ENCODE results near the gene VSNL1.

The VSNL1 gene

GRCh38 chr2:17662723-17663122, 122.2 kb downstream of the VSNL1 start:
- no peaks in the 10 kb centered on the region for H3K4me1 ChIP-seq (ENCODE audit: control insufficient read depth in 2 of 2, insufficient read depth in 1 of 2, low read depth in 1 of 2, low read length in 2 of 2)
- H3K9me3 ChIP-seq (replicated peaks in 1 of 2; ENCODE audit: control insufficient read depth in 2 of 2, insufficient read depth in 1 of 2, low read depth in 1 of 2, low read length in 2 of 2): no peaks in the 10 kb centered on the region
- no peak overlapping the region for H3K9ac ChIP-seq (ENCODE audit: low read depth, low read length, poor library complexity)
- no peak overlapping the region for H2BK12ac ChIP-seq (ENCODE audit: low read length)
- no CpG with 5 or more reads among the region's 1 CpG for WGBS, 2 donors (ENCODE audit: extremely low coverage in 2 of 2, insufficient read length in 2 of 2, insufficient replicate concordance in 1 of 2)
- no peak overlapping the region for H3K4ac ChIP-seq (ENCODE audit: low read length)
- no peak overlapping the region for H3K14ac ChIP-seq (ENCODE audit: low read length)
- H3K4me2 ChIP-seq (ENCODE audit: insufficient read depth, low read length, poor library complexity, severe bottlenecking): no peak overlapping the region
- no peak overlapping the region for H4K8ac ChIP-seq (ENCODE audit: low read depth, low read length)
- no peak overlapping the region for H2BK120ac ChIP-seq (ENCODE audit: low read depth, low read length)
- H3K36me3 ChIP-seq (replicated peaks in 1 of 2; ENCODE audit: control insufficient read depth in 2 of 2, insufficient read depth in 2 of 2, low read length in 2 of 2): peaks cover 8 to 84% of the 10 kb centered on the region in 2 donors
- no peak for DNase-seq (ENCODE audit: low spot score)
- no peak overlapping the region for H3K27ac ChIP-seq (replicated peaks; ENCODE audit: low read length)
- H3K4me3 ChIP-seq (ENCODE audit: low read length in 2 of 2): no peak overlapping the region
- no peaks in the 10 kb centered on the region for H3K79me1 ChIP-seq (ENCODE audit: low read depth, low read length)
- no peak overlapping the region for H2AFZ ChIP-seq (ENCODE audit: low read length)
- H3K18ac ChIP-seq (ENCODE audit: low read length): no peak overlapping the region
- H2BK5ac ChIP-seq (ENCODE audit: low read length): no peak overlapping the region
- H2AK5ac ChIP-seq (ENCODE audit: low read depth, low read length): no peak overlapping the region
- no peak overlapping the region for H4K91ac ChIP-seq (ENCODE audit: low read depth, low read length, poor library complexity)
- H2BK15ac ChIP-seq (ENCODE audit: low read length): no peak overlapping the region
- no peak overlapping the region for H3K23ac ChIP-seq (ENCODE audit: low read depth, low read length, poor library complexity)
- no peaks in the 10 kb centered on the region for H3K27me3 ChIP-seq (ENCODE audit: control insufficient read depth in 3 of 3, insufficient read depth in 3 of 3, low read depth in 1 of 3, low read length in 3 of 3)

DNA sequence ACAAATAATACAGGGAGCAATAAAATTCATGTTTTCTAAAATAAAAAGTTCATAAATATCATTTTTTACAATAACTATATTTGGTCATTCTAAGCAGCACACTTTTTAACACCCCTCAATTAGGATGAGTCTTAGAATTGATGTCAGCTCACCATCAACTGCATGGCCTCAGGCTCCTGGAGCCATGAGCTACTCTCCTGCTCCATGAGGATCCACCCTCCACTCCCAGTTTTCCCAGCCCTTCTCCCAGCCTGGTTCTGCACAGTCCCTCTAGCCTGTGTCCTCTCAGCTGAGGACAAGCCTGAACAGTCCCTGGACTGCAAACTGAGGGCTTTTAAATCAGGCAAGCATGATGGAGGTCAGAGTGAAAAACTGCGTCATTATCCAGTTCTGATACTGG, 124.0 kb downstream of the VSNL1 start:
- Histone ChIP-seq H4K8ac (ENCODE audit: low read depth, low read length) (no peak overlapping the region), H3K14ac (ENCODE audit: low read length) (no peak overlapping the region), H3K27ac (replicated peaks; ENCODE audit: low read length) (no peak overlapping the region), H3K4ac (ENCODE audit: low read length) (no peak overlapping the region), H3K4me3 (ENCODE audit: low read length in 2 of 2) (no peak overlapping the region), H3K27me3 (ENCODE audit: control insufficient read depth in 3 of 3, insufficient read depth in 3 of 3, low read depth in 1 of 3, low read length in 3 of 3) (no peaks in the 10 kb centered on the region), H2BK120ac (ENCODE audit: low read depth, low read length) (no peak overlapping the region), H3K9ac (ENCODE audit: low read depth, low read length, poor library complexity) (no peak overlapping the region), H2AK5ac (ENCODE audit: low read depth, low read length) (no peak overlapping the region), H2AFZ (ENCODE audit: low read length) (no peak overlapping the region), H4K91ac (ENCODE audit: low read depth, low read length, poor library complexity) (no peak overlapping the region), H3K4me2 (ENCODE audit: insufficient read depth, low read length, poor library complexity, severe bottlenecking) (no peak overlapping the region), H2BK12ac (ENCODE audit: low read length) (no peak overlapping the region), H3K4me1 (ENCODE audit: control insufficient read depth in 2 of 2, insufficient read depth in 1 of 2, low read depth in 1 of 2, low read length in 2 of 2) (no peaks in the 10 kb centered on the region), H3K79me1 (ENCODE audit: low read depth, low read length) (no peaks in the 10 kb centered on the region), H3K18ac (ENCODE audit: low read length) (no peak overlapping the region), H2BK5ac (ENCODE audit: low read length) (no peak overlapping the region), H3K9me3 (replicated peaks in 1 of 2; ENCODE audit: control insufficient read depth in 2 of 2, insufficient read depth in 1 of 2, low read depth in 1 of 2, low read length in 2 of 2) (no peaks in the 10 kb centered on the region), H2BK15ac (ENCODE audit: low read length) (no peak overlapping the region), H3K36me3 (replicated peaks in 1 of 2; ENCODE audit: control insufficient read depth in 2 of 2, insufficient read depth in 2 of 2, low read length in 2 of 2) (peaks cover 13 to 92% of the 10 kb centered on the region in 2 donors), H3K23ac (ENCODE audit: low read depth, low read length, poor library complexity) (no peak overlapping the region)
- no peak for DNase-seq (ENCODE audit: low spot score)
- no CpG with 5 or more reads among the region's 1 CpG for WGBS, 2 donors (ENCODE audit: extremely low coverage in 2 of 2, insufficient read length in 2 of 2, insufficient replicate concordance in 1 of 2)

- Histone ChIP-seq H3K18ac (ENCODE audit: low read length) (no peak overlapping the region), H3K4me2 (ENCODE audit: insufficient read depth, low read length, poor library complexity, severe bottlenecking) (no peak overlapping the region), H2BK12ac (ENCODE audit: low read length) (no peak overlapping the region), H4K91ac (ENCODE audit: low read depth, low read length, poor library complexity) (no peak overlapping the region), H3K4ac (ENCODE audit: low read length) (no peak overlapping the region), H2AFZ (ENCODE audit: low read length) (no peak overlapping the region), H3K4me1 (ENCODE audit: control insufficient read depth in 2 of 2, insufficient read depth in 1 of 2, low read depth in 1 of 2, low read length in 2 of 2) (no peaks in the 10 kb centered on the region), H3K27me3 (ENCODE audit: control insufficient read depth in 3 of 3, insufficient read depth in 3 of 3, low read depth in 1 of 3, low read length in 3 of 3) (no peaks in the 10 kb centered on the region), H3K9ac (ENCODE audit: low read depth, low read length, poor library complexity) (no peak overlapping the region), H2BK15ac (ENCODE audit: low read length) (no peak overlapping the region), H3K14ac (ENCODE audit: low read length) (no peak overlapping the region), H3K9me3 (replicated peaks in 1 of 2; ENCODE audit: control insufficient read depth in 2 of 2, insufficient read depth in 1 of 2, low read depth in 1 of 2, low read length in 2 of 2) (no peaks in the 10 kb centered on the region), H3K27ac (replicated peaks; ENCODE audit: low read length) (no peak overlapping the region), H3K36me3 (replicated peaks in 1 of 2; ENCODE audit: control insufficient read depth in 2 of 2, insufficient read depth in 2 of 2, low read length in 2 of 2) (peaks cover 12 to 81% of the 10 kb centered on the region in 2 donors), H2BK120ac (ENCODE audit: low read depth, low read length) (no peak overlapping the region), H2BK5ac (ENCODE audit: low read length) (no peak overlapping the region), H3K23ac (ENCODE audit: low read depth, low read length, poor library complexity) (no peak overlapping the region), H4K8ac (ENCODE audit: low read depth, low read length) (no peak overlapping the region), H3K79me1 (ENCODE audit: low read depth, low read length) (no peaks in the 10 kb centered on the region), H2AK5ac (ENCODE audit: low read depth, low read length) (no peak overlapping the region), H3K4me3 (ENCODE audit: low read length in 2 of 2) (no peak overlapping the region)
- WGBS, 2 donors (ENCODE audit: extremely low coverage in 2 of 2, insufficient read length in 2 of 2, insufficient replicate concordance in 1 of 2): no CpG with 5 or more reads among the region's 1 CpG
- no peak for DNase-seq (ENCODE audit: low spot score)
Observed at GRCh38 chr2:17667898-17668297, 127.4 kb downstream of the VSNL1 start.

- Histone ChIP-seq H2BK15ac (ENCODE audit: low read length) (no peak overlapping the region), H2AFZ (ENCODE audit: low read length) (no peak overlapping the region), H3K23ac (ENCODE audit: low read depth, low read length, poor library complexity) (no peak overlapping the region), H3K4me2 (ENCODE audit: insufficient read depth, low read length, poor library complexity, severe bottlenecking) (no peak overlapping the region), H4K8ac (ENCODE audit: low read depth, low read length) (no peak overlapping the region), H3K27ac (replicated peaks; ENCODE audit: low read length) (no peak overlapping the region), H2AK5ac (ENCODE audit: low read depth, low read length) (no peak overlapping the region), H3K9me3 (replicated peaks in 1 of 2; ENCODE audit: control insufficient read depth in 2 of 2, insufficient read depth in 1 of 2, low read depth in 1 of 2, low read length in 2 of 2) (no peaks in the 10 kb centered on the region), H2BK5ac (ENCODE audit: low read length) (no peak overlapping the region), H3K36me3 (replicated peaks in 1 of 2; ENCODE audit: control insufficient read depth in 2 of 2, insufficient read depth in 2 of 2, low read length in 2 of 2) (peaks cover 8 to 72% of the 10 kb centered on the region in 2 donors), H3K4me1 (ENCODE audit: control insufficient read depth in 2 of 2, insufficient read depth in 1 of 2, low read depth in 1 of 2, low read length in 2 of 2) (no peaks in the 10 kb centered on the region), H3K4me3 (ENCODE audit: low read length in 2 of 2) (no peak overlapping the region), H3K14ac (ENCODE audit: low read length) (no peak overlapping the region), H3K27me3 (ENCODE audit: control insufficient read depth in 3 of 3, insufficient read depth in 3 of 3, low read depth in 1 of 3, low read length in 3 of 3) (no peaks in the 10 kb centered on the region), H3K4ac (ENCODE audit: low read length) (no peak overlapping the region), H3K9ac (ENCODE audit: low read depth, low read length, poor library complexity) (no peak overlapping the region), H2BK120ac (ENCODE audit: low read depth, low read length) (no peak overlapping the region), H3K18ac (ENCODE audit: low read length) (no peak overlapping the region), H4K91ac (ENCODE audit: low read depth, low read length, poor library complexity) (no peak overlapping the region), H2BK12ac (ENCODE audit: low read length) (no peak overlapping the region), H3K79me1 (ENCODE audit: low read depth, low read length) (no peaks in the 10 kb centered on the region)
- DNase-seq (ENCODE audit: low spot score): no peak
- no CpG with 5 or more reads among the region's 7 CpGs for WGBS, 2 donors (ENCODE audit: extremely low coverage in 2 of 2, insufficient read length in 2 of 2, insufficient replicate concordance in 1 of 2)
Observed at GRCh38 chr2:17672583-17673317, 132.3 kb downstream of the VSNL1 start.

All from neuronal stem cell (in vitro differentiated cells).